Activated naive CD4-positive, alpha-beta T cell (primary cell): Measurements from ENCODE around the gene BOLA3.
"Not testable (repeated sequence)": the region's sequence is repeated elsewhere in the genome, so short reads cannot be mapped to it uniquely, and the experiment has no call there.

Source experiments
- DNase-seq, 4 experiments: peaks; one replicate each; lab custom pipeline; 2025; lab: John Stamatoyannopoulos, UW

Gene BOLA3, protein sequence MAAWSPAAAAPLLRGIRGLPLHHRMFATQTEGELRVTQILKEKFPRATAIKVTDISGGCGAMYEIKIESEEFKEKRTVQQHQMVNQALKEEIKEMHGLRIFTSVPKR

GRCh38 chr2:74147727-74148456 lies at the start of gene BOLA3:
Gene BOLA3, minus strand, starts transcription at chr2:74147912. Its CDS starts 38 bp downstream, at chr2:74147874.
- DNase-seq, result peak; percentile 45 to 77 (median 60)

GRCh38 chr2:74197049-74197448 lies 49.3 kb upstream of the BOLA3 start:
- no peak for DNase-seq

DNA sequence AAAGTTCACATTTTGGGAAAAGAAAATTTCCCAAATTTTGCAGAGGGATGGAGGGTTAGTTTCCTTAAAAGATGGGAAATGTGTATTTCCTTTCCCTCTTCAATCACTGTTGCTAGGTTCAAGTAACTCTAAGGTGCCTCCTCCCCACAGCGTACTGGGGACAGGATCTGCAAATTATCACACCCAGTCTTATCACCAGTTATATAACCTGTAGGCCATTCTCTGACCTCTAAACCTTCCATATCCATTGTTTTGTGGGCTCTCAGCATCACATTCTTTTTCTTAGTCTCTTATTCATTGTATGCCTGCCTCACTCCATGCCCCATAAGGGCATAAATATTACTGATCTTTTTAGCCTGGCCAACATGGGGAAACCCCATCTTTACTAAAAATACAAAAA lies 47.1 kb upstream of the BOLA3 start:
- no peak for DNase-seq

DNA sequence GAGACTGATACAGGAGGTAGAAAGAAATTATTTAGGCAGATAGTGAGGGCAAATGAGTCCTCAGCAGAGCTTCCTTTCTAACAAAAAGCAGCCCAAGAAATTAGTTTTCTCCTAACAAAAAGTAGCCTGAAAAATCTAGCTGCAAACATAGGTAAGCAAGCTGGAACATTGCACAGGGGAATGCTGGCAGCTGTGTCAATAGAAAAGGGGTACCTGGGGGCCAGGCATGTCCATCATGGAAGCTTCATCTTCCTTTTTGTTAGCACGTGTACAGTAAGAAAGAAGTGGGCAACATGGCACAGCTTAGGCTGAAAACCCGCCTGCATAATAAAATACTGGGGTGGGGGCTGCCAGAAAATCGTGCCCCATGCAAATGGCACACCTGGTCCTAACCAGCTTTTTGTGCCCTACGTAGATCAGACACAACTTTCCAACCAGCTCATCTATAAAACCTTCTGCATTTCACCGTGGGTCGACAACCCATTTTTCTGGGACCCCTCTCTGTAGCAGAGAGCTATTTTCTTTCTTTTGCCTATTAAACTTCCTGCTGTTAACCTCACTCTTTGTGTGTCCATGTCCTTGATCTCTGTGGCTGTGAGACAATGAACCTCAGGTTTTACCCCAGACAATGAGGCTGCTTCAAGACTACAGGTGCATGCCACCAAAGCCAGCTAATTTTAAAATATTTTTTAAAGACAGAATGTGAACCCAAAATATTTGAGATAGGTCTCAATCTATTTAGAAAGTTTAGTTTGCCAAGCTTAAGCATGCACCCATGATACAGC lies 44.1 kb upstream of the BOLA3 start:
- no peak for DNase-seq

DNA sequence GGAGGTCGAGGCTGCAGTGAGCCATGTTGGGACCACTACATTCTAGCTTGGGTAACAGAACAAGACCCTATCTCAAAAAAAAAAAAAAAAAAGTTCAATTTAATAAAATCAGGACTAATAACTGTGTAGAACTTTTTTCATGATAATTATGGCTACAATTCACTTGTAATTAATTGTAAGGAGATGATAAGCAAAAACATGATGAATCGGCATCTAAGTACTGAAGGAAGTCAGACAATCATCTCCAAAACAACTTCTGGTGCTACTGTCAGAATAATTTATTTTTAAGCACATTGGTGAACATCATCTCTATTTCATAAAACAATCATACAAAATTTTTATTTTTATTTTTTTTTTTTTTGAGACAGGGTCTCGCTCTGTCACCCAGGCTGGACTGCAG lies 41.0 kb upstream of the BOLA3 start:
- DNase-seq, result no peak

DNA sequence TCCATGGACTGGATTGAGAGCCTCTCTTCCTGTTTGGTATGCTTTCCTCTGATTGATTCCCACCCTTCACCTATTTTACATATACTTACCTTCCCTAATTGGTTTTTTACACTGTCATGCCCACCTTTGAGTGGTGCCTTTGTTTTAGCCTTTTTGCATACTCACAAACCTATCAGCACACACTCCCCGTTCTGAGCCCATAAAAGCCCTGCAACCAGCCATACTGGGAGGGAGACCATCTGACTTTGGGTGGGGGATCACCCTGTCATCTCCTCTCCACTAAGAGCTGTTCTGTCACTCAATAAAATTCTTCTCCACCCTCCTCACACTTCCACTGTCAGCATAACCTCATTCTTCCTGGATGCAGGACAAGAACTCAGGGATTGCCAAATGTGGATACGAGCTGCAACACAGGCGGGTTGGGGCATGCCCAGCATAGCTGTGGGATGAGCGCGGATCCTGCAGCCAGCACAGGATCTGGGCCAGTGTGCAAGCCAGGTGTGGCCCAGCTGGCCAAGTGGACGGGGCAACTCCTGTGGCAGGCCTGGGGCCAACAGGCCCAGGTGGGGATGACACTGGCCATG lies 40.4 kb upstream of the BOLA3 start:
- DNase-seq, result no peak

DNA sequence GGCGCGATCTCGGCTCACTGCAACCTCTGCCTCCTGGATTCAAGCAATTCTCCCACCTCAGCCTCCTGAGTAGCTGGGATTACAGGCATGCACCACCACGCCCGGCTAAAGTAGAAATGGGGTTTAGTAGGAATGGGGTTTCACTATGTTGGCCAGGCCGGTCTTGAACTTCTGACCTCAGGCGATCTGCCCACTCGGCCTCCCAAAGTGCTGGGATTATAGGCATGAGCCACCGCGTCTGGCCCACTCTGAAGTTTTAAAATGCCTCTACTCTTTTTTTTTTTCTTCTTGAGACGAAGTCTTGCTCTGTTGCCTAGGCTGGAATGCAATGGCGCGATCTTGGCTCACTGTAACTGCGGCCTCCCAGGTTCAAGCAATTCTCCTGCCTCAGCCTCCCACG lies 39.0 kb upstream of the BOLA3 start:
- not testable (repeated sequence) for DNase-seq

GRCh38 chr2:74186038-74186437 lies 38.3 kb upstream of the BOLA3 start:
- DNase-seq, result no peak

- DNase-seq, result no peak
Observed at GRCh38 chr2:74183878-74184277, 36.2 kb upstream of the BOLA3 start.

DNA sequence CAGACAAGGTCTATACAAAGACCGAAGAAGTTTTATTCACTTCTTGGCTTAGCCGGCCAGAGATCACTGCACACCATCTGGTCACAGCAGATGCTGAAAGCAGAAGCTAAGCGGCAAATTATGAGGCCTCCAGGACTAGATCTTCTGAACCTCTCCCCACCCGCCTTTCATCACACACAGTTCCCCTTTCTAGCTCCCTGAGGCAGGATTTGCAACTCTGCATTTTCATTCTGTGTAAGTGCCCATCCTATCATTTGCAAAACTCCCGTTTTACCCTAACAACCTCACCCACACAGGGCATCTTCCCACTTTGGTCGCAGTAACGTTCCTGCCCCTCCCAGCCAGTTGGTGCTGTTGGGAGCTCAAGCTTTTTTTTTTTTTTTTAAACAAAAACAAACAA lies 34.0 kb upstream of the BOLA3 start:
- no peak for DNase-seq

DNA sequence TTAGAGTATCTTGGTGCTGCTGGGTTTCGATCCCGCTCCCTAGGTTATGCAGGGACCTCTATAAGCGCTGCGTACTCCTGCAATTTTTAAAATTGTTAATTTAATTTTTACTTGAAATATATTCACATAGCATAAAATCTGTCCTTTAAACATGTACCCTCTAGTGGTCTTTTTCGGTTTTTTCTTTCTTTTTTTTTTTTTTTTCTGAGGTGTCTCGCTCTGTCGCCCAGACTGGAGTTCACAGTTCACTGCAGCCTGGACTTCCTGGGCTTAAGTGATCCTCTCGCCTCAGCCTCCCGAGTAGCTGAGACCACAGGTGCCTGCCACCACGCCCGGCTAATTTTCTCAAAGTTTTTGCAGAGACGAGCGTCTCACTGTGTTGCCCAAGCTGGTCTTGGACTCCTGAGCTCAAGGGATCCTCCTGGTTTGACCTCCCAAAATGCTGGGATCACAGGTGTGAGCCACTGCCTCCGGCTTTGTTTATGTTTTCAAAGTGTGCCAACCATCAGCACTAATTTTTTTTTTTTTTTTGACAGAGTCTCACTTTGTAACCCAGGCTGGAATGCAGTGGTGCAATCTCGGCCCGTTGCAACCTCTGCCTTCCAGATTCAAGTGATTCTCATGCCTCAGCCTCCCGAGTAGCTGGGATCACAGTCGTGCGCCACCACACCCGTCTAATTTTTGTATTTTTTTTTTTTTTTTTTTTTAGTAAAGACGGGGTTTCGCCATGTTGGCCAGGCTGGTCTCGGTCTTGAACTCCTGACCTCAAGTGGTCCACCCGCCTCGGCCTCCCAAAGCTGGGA lies 31.6 kb upstream of the BOLA3 start:
- DNase-seq, result no peak

DNA sequence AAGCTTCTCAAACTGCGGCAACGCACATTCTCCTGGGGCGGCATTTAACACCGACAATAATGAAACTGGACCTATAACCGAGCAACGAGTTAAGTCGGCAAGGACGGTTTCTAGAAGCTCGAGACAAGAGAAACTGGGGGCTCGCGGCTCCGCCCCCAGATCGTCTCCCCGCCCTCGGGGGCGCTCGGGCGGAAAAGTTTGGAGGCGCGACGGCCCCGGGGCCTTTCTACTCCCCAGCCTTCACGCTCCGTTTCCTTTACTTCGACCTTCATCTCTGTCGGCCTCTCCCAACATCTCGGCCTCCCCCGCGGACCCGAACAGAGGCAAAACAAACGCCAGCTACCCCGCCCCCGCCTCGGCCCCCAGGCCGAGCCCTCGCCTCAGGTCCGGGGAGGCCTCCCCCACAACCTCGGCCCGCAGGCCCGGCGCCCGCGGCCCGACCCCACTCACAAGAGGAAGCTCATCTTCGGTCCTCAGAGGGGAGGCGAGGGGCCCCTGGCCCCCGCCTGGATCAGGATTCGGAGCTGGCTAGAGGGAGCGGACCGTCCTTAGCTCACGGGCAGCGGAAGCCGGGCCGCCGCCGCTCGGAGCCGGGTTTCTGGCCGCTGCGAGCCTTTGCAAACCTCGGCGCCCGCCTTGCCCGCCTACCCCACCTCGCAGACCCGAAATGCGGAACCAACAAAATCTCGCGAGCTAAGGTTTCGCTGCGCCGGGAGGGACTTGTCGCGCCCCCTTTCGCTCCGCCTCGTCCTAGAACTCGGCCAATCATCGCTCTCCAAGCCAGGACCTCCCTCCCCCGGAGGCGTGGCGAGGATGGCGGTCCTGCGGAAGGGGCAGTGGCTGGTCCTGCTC lies 30.7 kb upstream of the BOLA3 start, which contains the start of gene MOB1A:
MOB1A (minus strand) TSS at position 669 of the 852 bp plus-strand sequence; CDS start at position 464, 205 bp downstream.
- DNase-seq, result peak; percentile 88 to 95 (median 90)

- no peak for DNase-seq
Observed at GRCh38 chr2:74177696-74178095, 30.0 kb upstream of the BOLA3 start.

DNA sequence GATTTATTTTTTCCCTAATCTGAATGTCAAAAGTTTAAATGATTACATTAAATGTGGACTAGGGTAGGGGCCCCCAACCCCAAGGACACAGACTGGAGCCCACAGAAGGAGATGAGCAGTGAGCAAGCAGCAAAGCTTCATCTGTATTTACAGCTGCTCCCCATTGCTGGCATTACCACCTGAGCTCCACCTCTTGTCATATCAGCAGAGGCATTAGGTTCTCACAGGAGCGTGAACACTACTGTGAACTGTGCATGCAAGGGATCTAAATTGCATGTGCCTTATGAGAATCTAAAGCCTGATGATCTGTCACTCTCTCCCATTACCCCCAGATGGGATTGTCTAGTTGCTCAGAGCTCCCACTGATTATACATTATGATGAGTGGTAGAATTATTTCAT lies 27.2 kb upstream of the BOLA3 start:
- DNase-seq, result no peak

DNA sequence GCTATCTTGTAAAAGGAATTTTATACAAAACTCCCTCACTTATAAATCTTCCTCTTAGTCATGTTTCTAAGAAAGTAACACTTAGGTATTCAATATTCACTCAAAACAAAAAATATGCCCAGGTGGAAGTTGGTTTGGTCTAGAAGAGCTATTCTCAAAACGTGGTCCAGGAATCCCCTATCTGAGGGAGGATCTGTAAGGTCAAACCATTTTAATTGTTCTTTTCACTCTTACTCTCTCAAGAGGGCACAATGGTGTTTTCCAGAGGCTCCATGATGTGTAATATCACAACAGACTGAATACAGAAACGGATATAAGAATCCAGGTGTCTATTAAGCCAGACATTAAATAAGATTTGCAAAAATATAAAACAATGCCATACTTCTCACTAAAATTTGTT lies 21.0 kb upstream of the BOLA3 start:
- no peak for DNase-seq

GRCh38 chr2:74164761-74165160 lies 17.0 kb upstream of the BOLA3 start:
- no peak for DNase-seq

DNA sequence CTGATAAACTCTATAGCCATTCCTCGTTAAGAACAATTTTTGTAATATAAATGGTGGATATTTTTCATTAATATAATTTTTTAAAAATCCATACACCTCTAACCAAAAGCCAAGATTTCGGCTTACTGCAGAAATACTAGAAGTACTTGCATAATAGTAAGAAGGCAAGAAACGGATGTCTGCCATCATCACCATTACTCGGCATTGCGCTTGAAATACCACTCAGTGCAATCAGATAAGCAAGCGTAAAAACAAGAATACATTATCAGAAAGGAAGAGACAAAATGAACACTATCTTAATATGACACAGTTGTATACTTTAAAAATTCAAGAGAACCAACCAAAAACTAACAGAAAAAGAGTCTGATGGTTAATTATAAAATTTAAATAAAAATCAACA lies 15.2 kb upstream of the BOLA3 start:
- no peak for DNase-seq

- no peak for DNase-seq
Observed at GRCh38 chr2:74155830-74156229, 8.1 kb upstream of the BOLA3 start.

- no peak for DNase-seq
Observed at GRCh38 chr2:74152954-74153353, 5.2 kb upstream of the BOLA3 start.

GRCh38 chr2:74149570-74150319 lies 2.0 kb upstream of the BOLA3 start:
- DNase-seq, result no peak
